Measurements from ENCODE around the gene DCAF15.

DCAF15 gene

GRCh38 chr19:13952154-13952930 is at the start of gene DCAF15:
DCAF15 (plus strand) TSS chr19:13952509; CDS start chr19:13952513, 4 bp downstream.
- TF ChIP-seq CTCF (IDR thresholded peaks at IDR 0.05; ENCODE audit: control insufficient read depth, extremely low read depth, insufficient read depth): no peak
- H3K4me3 ChIP-seq (ENCODE audit: low read depth, low read length): peak within 1 kb of the TSS; percentile 84
- DNase-seq (ENCODE audit: low read depth): peak; percentile 98

- no peak for TF ChIP-seq CTCF (IDR thresholded peaks at IDR 0.05; ENCODE audit: control insufficient read depth, extremely low read depth, insufficient read depth)
- no peak for DNase-seq (ENCODE audit: low read depth)
- no peak overlapping the region for H3K4me3 ChIP-seq (ENCODE audit: low read depth, low read length)
These were observed 49.2 kb upstream of the DCAF15 start for GRCh38 chr19:13902993-13903555.

- peak; percentile 45 for DNase-seq (ENCODE audit: low read depth)
- 0 out of 2 replicates have a peak, but pooled peaks have one; percentile 13 for TF ChIP-seq CTCF (IDR thresholded peaks at IDR 0.05; ENCODE audit: control insufficient read depth, extremely low read depth, insufficient read depth)
- H3K4me3 ChIP-seq (ENCODE audit: low read depth, low read length): peak within 1 kb of the TSS; percentile 89
These were observed 46.4 kb upstream of the DCAF15 start, which contains the start of the genes BRME1 and CC2D1A for GRCh38 chr19:13905634-13906520. BRME1 (minus strand) TSS chr19:13906117; CDS start chr19:13904892, 1,225 bp downstream. CC2D1A (plus strand) TSS chr19:13906201; CDS start chr19:13906442, 241 bp downstream.

GRCh38 chr19:13906521-13906904 is 45.8 kb upstream of the DCAF15 start:
- no peak for DNase-seq (ENCODE audit: low read depth)
- peak overlapping the region; percentile 89 for H3K4me3 ChIP-seq (ENCODE audit: low read depth, low read length)
- TF ChIP-seq CTCF (IDR thresholded peaks at IDR 0.05; ENCODE audit: control insufficient read depth, extremely low read depth, insufficient read depth): no peak

GRCh38 chr19:13906910-13907309 is 45.4 kb upstream of the DCAF15 start:
- no peak for DNase-seq (ENCODE audit: low read depth)
- no peak for TF ChIP-seq CTCF (IDR thresholded peaks at IDR 0.05; ENCODE audit: control insufficient read depth, extremely low read depth, insufficient read depth)
- peak overlapping the region; percentile 89 for H3K4me3 ChIP-seq (ENCODE audit: low read depth, low read length)

- no peak for TF ChIP-seq CTCF (IDR thresholded peaks at IDR 0.05; ENCODE audit: control insufficient read depth, extremely low read depth, insufficient read depth)
These were observed 43.6 kb upstream of the DCAF15 start for GRCh38 chr19:13908674-13909073.

More at GRCh38 chr19:13908674-13909073, 43.6 kb upstream of the DCAF15 start:
- H3K4me3 ChIP-seq (ENCODE audit: low read depth, low read length): no peak overlapping the region
- no peak for DNase-seq (ENCODE audit: low read depth)
